Activated T-cell treated with anti-CD3 and anti-CD28 coated beads, Interleukin-2, amount 50 U/mL, for 4 hours (primary cell): ENCODE results near the gene UBR4. TPM values are rescaled to one million over a fixed set of nuclear protein-coding genes. Genes with fewer than 3 reads are reported as not detected.
A peak's percentile ranks its signal among the peaks of the same experiment; 100 is the strongest.

ENCODE experiments used
- ATAC-seq, 2 donors: fragments of 200-7000 bp; cut with Tn5 transposase; one replicate each; pipeline ENCODE4 v1.10.0; 2021
- DNase-seq: peaks from one replicate; pipeline ENCODE4 v3.0.0-alpha.2; 2020
- H3K27me3 Mint-ChIP-seq: one replicate; pipeline ENCODE4 v1.8.0; 2021; ENCODE audit warnings: low read depth, mixed read lengths
- H3K36me3 Mint-ChIP-seq: one replicate; pipeline ENCODE4 v1.8.0; 2022; ENCODE audit warnings: mixed read lengths; ENCODE audit not compliant: insufficient read depth
- H3K4me1 Mint-ChIP-seq: one replicate; pipeline ENCODE4 v1.8.0; 2021; ENCODE audit warnings: low read depth, mixed read lengths
- H3K4me3 Mint-ChIP-seq: one replicate; pipeline ENCODE4 v1.8.0; 2021; ENCODE audit warnings: mild to moderate bottlenecking, moderate library complexity, mixed read lengths
- H3K9me3 Mint-ChIP-seq: one replicate; pipeline ENCODE4 v1.8.0; 2021; ENCODE audit warnings: mixed read lengths
- total RNA-seq, 3 donors: library from RNA; stranded (reverse); gene quantifications; one replicate each; pipeline ENCODE4 v1.2.1, GENCODE V29; 2021

UBR4 gene
- total RNA-seq, 3 donors from 2014 or later, result 102 to 123 (median 108) TPM

GRCh38 chr1:19038096-19038495, 172.0 kb downstream of the UBR4 start:
- Mint-ChIP-seq H3K36me3 (no peaks in the 10 kb centered on the region), H3K4me3 (no peak overlapping the region), H3K27me3 (peaks cover 15% of the 10 kb centered on the region), H3K4me1 (peaks cover 3% of the 10 kb centered on the region), H3K9me3 (no peaks in the 10 kb centered on the region)
- DNase-seq, result no peak
- no peak for ATAC-seq

DNA sequence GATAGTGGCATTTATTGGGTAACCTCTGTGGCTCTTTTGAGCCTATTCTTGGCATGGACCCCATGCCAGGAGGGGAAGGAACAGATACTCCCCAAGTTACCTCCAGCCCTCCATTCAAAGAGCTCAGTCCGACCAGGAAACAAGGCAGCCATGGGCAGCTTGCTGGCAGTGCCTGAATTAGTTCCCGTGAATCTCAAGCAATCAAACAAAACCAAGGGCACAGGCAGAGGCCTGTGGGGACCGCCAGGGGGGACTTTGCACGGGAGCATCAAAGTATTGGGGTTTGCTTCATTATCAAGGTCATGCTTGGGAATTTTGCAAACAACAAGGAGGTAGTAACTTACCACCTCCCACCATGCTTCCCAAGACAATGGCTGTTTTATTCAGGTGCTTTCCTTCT, 172.4 kb downstream of the UBR4 start:
- Mint-ChIP-seq H3K9me3 (no peaks in the 10 kb centered on the region), H3K27me3 (peaks cover 10% of the 10 kb centered on the region), H3K4me1 (no peaks in the 10 kb centered on the region), H3K36me3 (no peaks in the 10 kb centered on the region), H3K4me3 (no peak overlapping the region)
- no peak for DNase-seq
- no peak for ATAC-seq

DNA sequence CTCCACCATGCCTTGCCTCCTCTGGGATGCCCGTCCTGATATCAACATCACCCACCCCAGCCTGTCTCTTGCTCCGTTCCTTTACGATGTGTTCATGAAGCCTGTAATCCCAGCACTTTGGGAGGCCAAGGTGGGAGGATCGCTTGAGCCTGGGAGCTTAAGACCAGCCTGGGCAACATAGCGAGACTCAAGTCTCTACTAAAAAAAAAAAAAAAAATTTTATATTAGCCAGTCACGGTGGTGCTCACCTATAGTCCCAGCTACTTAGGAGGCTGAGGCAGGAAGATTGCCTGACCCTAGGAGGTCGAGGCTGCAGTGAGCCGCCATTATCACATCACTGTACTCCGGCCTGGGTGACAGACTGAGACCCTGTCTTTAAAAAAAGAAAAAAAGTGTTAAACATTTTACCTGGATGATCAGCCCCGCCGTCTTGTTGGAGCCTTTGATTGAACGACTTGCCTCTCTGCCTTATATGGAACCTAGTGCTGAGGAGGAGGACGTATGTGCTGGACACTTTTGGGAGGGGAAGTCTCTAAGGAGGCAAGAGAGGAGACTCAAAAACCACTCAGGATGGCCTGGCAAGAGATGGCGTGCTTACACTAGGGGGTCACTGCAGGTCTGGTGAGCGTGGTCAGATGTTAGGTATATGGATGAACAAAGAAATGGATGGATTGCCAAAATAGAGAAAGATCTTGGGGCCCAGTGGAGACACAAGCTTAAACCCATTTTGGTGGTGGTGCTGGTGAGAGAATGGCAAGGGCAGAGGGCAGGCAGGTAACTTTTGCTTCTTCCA, 173.1 kb downstream of the UBR4 start:
- Mint-ChIP-seq H3K36me3 (no peaks in the 10 kb centered on the region), H3K4me1 (no peaks in the 10 kb centered on the region), H3K4me3 (no peak overlapping the region), H3K9me3 (no peaks in the 10 kb centered on the region), H3K27me3 (peaks cover 10% of the 10 kb centered on the region)
- no peak for DNase-seq
- ATAC-seq, result no peak

- H3K9me3 Mint-ChIP-seq, result no peaks in the 10 kb centered on the region
- H3K4me1 Mint-ChIP-seq, result no peaks in the 10 kb centered on the region
- H3K36me3 Mint-ChIP-seq, result no peaks in the 10 kb centered on the region
- no peak for DNase-seq
- H3K27me3 Mint-ChIP-seq, result peaks cover 9% of the 10 kb centered on the region
- H3K4me3 Mint-ChIP-seq, result no peak overlapping the region
- ATAC-seq, result no peak
Observed at GRCh38 chr1:19036041-19036812, 173.8 kb downstream of the UBR4 start.

- no peak for ATAC-seq
Observed at GRCh38 chr1:19035377-19036040, 174.6 kb downstream of the UBR4 start.

GRCh38 chr1:19034721-19035120, 175.3 kb downstream of the UBR4 start:
- H3K4me1 Mint-ChIP-seq, result no peaks in the 10 kb centered on the region
- no peaks in the 10 kb centered on the region for H3K9me3 Mint-ChIP-seq
- DNase-seq, result no peak
- no peak for ATAC-seq
- H3K27me3 Mint-ChIP-seq, result no peaks in the 10 kb centered on the region
- H3K36me3 Mint-ChIP-seq, result no peaks in the 10 kb centered on the region
- no peak overlapping the region for H3K4me3 Mint-ChIP-seq

More at GRCh38 chr1:19035377-19036040, 174.6 kb downstream of the UBR4 start:
- no peak for DNase-seq
- Mint-ChIP-seq H3K27me3 (peaks cover 3% of the 10 kb centered on the region), H3K9me3 (no peaks in the 10 kb centered on the region), H3K4me3 (no peak overlapping the region), H3K4me1 (no peaks in the 10 kb centered on the region), H3K36me3 (no peaks in the 10 kb centered on the region)

DNA sequence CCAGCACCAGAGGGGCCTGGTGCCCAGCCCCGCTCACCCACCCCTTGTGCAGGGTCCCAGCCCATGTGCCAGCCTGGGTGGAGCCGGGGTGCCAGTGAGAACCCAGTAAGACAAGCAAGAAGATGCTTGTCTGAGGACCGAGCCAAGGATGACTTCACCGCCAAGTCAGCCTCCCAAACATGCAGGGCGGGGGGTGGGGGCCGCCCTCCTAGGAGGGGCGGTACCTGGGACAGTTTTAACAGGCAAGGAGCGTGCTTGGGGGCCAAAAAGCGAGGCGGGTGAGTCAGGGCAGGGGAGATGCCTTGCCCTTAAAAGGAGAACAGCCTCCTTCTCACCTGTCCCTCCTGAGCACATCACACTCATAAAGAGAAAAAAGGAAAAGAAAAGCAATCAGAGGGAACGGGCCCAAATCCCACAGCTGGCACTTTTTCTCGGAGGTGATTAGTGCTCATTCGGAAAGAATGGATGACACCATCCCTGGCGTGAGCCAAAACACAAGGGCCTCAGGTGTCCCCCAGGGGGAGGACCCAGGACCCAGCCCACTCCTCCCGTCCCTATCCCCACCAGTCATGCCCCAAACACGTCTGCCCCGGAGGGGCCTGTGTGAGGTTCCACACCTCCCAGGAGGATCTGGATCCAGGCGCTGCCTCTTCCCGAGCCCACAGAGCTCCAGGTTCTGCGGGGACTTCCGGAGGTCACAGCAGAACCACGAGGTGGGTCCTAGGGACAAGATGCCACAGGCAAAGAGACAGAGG, 176.0 kb downstream of the UBR4 start:
- Mint-ChIP-seq H3K36me3 (no peaks in the 10 kb centered on the region), H3K4me3 (no peak overlapping the region), H3K27me3 (no peaks in the 10 kb centered on the region), H3K9me3 (no peaks in the 10 kb centered on the region), H3K4me1 (no peaks in the 10 kb centered on the region)
- DNase-seq (no peak), ATAC-seq (no peak)

- H3K4me3 Mint-ChIP-seq, result no peak overlapping the region
- DNase-seq (no peak), ATAC-seq (no peak)
- no peaks in the 10 kb centered on the region for H3K9me3 Mint-ChIP-seq
- no peaks in the 10 kb centered on the region for H3K36me3 Mint-ChIP-seq
- peaks cover 4% of the 10 kb centered on the region for H3K27me3 Mint-ChIP-seq
- H3K4me1 Mint-ChIP-seq, result no peaks in the 10 kb centered on the region
Observed at GRCh38 chr1:19033515-19033839, 176.6 kb downstream of the UBR4 start.

DNA sequence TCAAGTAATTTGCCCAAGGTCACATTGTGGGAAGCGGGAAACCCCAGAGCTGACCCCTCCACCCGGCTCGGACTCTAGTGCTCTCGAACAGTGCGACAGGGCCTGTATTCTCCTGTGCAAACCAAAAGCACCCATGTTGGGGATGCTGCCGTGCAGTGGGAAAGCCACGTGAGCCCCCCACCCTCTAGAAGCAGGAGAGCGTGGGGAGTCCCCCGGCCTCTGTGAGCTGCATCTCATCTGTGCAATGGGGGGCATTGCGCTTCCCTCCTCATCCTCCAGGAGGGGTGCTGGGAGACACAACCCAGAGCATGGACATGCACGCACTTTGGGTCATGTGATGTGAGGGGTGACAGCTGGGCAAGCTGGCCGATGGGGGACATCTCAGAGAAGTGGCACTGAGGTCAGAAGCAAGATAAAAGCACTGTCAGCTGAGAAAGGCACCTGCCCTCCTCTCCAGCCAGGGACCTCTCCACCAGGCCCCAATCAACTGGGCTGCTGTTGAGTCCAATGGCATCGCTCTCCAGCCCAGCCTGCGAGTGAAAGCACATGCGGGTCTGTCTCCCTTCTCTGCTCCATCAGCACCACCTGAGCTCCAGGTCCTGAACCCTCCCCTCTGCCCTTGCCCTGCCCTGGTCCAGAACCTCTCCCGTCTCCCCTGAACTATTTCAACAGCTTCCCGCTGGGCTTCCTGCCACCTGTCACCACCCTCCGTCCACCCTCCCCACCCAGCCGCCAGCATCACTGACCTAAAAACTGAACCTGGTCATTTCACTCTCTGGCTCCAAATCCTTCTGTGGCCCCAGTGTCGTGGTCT, 177.2 kb downstream of the UBR4 start:
- Mint-ChIP-seq H3K27me3 (peaks cover 7% of the 10 kb centered on the region), H3K4me3 (no peak overlapping the region), H3K36me3 (no peaks in the 10 kb centered on the region), H3K4me1 (peaks cover 1% of the 10 kb centered on the region), H3K9me3 (no peaks in the 10 kb centered on the region)
- no peak for ATAC-seq
- DNase-seq, result no peak

DNA sequence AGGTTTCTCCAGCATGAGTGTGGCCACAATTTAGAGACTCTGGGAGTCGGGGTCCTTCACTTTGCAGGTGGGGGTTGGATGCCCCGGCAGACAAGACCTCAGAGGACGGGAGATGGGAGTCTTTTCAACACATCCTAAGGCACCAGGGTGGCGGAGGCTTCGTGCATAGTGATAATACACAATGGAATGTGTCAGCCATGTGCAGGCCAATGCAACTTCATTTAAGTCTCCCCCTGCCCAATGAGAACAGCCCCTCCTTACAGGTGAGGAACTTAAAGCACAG, 177.7 kb downstream of the UBR4 start:
- no peaks in the 10 kb centered on the region for H3K9me3 Mint-ChIP-seq
- peaks cover 3% of the 10 kb centered on the region for H3K4me1 Mint-ChIP-seq
- ATAC-seq, result no peak
- no peaks in the 10 kb centered on the region for H3K36me3 Mint-ChIP-seq
- H3K4me3 Mint-ChIP-seq, result no peak overlapping the region
- H3K27me3 Mint-ChIP-seq, result peaks cover 9% of the 10 kb centered on the region
- no peak for DNase-seq

DNA sequence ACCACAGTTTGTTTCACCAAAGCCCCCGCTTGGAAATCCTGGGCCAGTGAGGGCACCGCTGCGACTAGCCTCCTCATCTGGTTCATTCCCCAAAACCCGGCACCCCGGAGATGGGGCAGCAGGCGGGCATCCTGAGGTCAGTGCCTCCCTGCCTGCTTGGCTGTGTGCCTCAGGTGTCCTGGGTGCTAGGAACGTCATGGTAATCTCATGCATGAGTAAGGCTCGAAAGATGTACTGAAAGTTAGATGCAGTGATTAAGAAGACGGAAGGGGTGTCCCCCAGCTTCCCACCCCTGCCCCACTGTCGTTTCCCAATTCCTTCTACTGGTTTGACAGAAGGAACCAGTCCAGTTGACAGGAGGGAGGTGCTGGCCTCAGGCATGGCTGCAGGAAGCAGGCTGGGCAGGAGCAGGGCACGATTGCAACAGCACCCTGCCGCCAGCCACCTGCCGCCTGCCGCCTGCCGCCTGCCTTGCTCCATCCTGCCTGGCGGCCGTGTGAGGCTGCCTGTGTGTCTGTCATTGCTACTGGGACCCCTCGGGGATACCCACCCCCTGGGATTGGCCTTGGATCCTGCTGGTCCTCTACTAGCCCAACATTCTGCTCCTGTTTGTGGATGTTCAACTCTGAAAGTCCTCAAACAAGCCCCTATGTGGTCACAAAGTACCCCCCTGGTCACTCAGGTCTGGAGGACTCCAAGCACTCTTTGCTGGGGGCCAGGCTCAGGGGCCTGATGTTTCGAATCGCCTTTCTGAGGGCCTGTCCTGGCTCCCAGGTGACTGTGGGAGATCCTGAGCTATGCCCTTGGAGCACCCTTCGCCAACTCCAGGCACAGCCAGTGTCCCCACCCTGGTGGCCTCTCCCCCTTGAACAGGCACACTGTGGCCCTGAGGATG, 180.6 kb downstream of the UBR4 start:
- peaks cover 3% of the 10 kb centered on the region for H3K4me1 Mint-ChIP-seq
- H3K27me3 Mint-ChIP-seq, result peaks cover 11% of the 10 kb centered on the region
- no peak for DNase-seq
- no peak for ATAC-seq
- no peaks in the 10 kb centered on the region for H3K36me3 Mint-ChIP-seq
- H3K4me3 Mint-ChIP-seq, result no peak overlapping the region
- H3K9me3 Mint-ChIP-seq, result peaks cover 2% of the 10 kb centered on the region

GRCh38 chr1:19028546-19029129, 181.4 kb downstream of the UBR4 start:
- no peaks in the 10 kb centered on the region for H3K36me3 Mint-ChIP-seq
- H3K4me1 Mint-ChIP-seq, result peaks cover 3% of the 10 kb centered on the region
- DNase-seq, result no peak
- H3K9me3 Mint-ChIP-seq, result peaks cover 7% of the 10 kb centered on the region
- H3K27me3 Mint-ChIP-seq, result peaks cover 11% of the 10 kb centered on the region
- no peak overlapping the region for H3K4me3 Mint-ChIP-seq
- ATAC-seq, result no peak

- Mint-ChIP-seq H3K4me1 (peaks cover 3% of the 10 kb centered on the region), H3K9me3 (peaks cover 7% of the 10 kb centered on the region), H3K27me3 (peaks cover 11% of the 10 kb centered on the region), H3K36me3 (no peaks in the 10 kb centered on the region), H3K4me3 (no peak overlapping the region)
- DNase-seq (no peak), ATAC-seq (peak in 1 of 2 donors; percentile 25)
Observed at GRCh38 chr1:19028110-19028509, 182.0 kb downstream of the UBR4 start.
